Sciatic nerve (tissue), 2 donors: Measurements from ENCODE around the gene SORCS1. TPM values are rescaled to one million over a fixed set of nuclear protein-coding genes. Genes with fewer than 3 reads are reported as not detected.
A peak's percentile ranks its signal among the peaks of the same experiment; 100 is the strongest.

Experiments
- ATAC-seq: fragments of 200-7000 bp; cut with Tn5 transposase; one replicate; pipeline ENCODE4 v1.9.1; 2020; ENCODE audit warnings: mild to moderate bottlenecking, moderate library complexity
- DNase-seq: peaks from one replicate; pipeline ENCODE4 v3.0.0-alpha.2; 2020; ENCODE audit warnings: low spot score
- intact Hi-C: fragments of 100-400 bp; cut with DNase I; formaldehyde crosslinking; loops from one replicate; pipeline ENCODE4 v1.14.2; 2022
- total RNA-seq: library from RNA; stranded (reverse); fragmentation: NEBNext Ultra II Directional; extraction: Animal tissue kit (Norgen Biotek cat#: 25700); gene quantifications from one replicate; pipeline ENCODE4 v1.2.1, GENCODE V29; 2021
- donor health status: DM: no; HTN: no; CAD: no.
- donor health status: DM: no; HTN: no; CAD: no.

Gene SORCS1
- total RNA-seq, 1 donor from 2014 or later: 80.5 TPM

DNA sequence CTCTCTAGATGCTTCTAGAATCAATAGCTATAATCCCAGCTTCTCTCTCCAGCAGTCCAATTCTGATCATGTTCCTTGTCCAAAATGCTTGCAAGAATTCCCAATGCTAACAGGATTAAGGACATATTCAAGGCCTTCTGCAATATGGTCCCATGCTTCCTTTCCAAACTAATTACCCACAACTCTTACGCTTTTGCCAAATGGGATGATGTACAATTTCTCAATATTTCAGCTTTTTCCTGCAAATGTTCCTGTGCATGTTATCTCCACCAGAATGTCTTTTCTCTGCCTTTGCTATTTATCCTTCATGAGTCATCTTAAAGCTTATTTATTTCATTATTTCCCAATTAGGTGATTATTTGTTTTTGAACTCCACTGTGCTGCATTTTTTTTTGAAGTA, 556.4 kb downstream of the SORCS1 start:
- ATAC-seq (no peak), DNase-seq (no peak)
- intact Hi-C loops: no loop called here

GRCh38 chr10:106595281-106595680, 569.2 kb downstream of the SORCS1 start:
- intact Hi-C loops: no loop called here
- ATAC-seq (no peak), DNase-seq (no peak)

- intact Hi-C loops: no loop called here
- DNase-seq (no peak), ATAC-seq (no peak)
These were observed 570.6 kb downstream of the SORCS1 start for GRCh38 chr10:106593876-106594275.

DNA sequence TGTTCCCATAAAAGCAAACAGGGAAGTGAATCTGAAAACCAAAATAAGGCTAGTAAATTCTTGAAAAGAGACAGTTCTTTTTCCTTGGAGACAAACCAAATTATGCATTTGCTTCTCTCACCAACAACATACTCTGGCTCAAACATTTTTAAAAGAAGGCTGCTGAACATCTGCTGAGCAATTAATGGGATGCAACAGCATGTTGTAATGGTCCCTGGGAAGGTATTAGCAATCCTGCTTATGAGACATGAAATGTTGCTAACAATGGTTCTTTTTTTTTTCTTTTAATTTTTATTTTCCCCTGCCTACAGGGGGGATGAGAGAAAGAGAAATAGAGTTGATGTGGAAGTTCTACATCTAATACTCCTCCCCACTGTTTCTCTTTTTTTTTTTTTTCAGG, 572.1 kb downstream of the SORCS1 start:
- ATAC-seq: peak; percentile 38
- DNase-seq: no peak
- intact Hi-C loops: no loop called here

GRCh38 chr10:106582291-106582690, 582.2 kb downstream of the SORCS1 start:
- no peak for DNase-seq
- intact Hi-C loops: no loop called here
- peak; percentile 81 for ATAC-seq

DNA sequence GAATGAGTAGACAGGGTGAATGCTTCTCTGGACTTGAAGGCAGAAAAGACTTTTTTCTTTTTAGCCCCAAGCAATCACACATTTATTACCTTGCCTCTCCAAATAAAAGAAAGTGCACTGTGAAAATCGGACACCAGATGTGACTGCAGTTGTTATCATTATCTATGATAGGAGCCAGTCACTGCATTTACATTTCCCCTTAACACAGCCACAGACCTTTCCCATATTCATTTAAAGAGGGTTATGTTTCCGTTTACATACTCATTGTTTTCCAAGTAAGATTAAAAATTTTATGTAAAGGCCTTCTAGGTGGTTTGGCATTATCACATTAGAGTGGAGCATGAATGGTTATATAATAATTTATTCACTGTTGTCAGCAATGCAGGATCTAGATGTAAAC, 586.8 kb downstream of the SORCS1 start:
- intact Hi-C loops: no loop called here
- no peak for ATAC-seq
- DNase-seq: no peak

DNA sequence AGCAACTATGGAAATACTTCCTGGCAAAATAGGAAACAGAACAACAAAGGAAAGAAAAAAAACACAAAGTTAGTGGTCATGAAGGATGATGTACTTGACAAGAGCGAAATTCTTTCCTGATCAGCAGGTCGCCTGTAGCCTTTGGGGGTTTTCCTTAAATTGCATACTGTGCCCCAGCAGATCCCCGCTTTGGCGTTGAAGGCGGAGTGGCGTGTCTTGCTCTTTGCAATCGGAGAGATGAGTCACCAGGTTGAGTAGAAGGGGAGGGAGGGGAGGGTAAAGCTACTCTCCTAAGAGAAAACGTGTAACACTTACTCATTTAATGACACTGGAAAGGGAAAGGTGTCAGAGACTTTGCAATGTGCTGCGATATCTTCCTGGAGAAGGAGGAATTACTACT, 587.2 kb downstream of the SORCS1 start:
- DNase-seq (no peak), ATAC-seq (no peak)
- intact Hi-C loops: no loop called here

DNA sequence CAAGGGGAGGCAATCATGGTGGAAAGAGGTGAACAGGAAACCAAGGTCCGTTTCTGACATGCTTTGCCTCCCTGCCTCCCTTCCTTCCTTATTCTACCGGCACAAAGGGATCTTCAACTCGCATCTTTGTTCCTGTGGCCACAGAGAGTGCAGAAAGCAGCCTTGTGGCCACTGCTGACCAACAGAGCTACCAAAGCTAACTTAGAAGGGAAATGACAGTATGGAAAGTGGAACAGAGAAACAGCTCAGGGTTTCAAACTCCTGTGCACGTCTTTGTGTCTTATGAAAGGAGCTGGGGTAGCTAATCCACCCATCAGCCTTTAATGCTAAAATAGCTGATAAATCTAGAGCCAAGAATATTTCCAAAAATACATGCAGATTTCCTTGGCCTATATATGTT, 588.0 kb downstream of the SORCS1 start:
- ATAC-seq (no peak), DNase-seq (no peak)
- intact Hi-C loops: no loop called here

GRCh38 chr10:106573106-106573505, 591.4 kb downstream of the SORCS1 start:
- intact Hi-C loops: no loop called here

DNA sequence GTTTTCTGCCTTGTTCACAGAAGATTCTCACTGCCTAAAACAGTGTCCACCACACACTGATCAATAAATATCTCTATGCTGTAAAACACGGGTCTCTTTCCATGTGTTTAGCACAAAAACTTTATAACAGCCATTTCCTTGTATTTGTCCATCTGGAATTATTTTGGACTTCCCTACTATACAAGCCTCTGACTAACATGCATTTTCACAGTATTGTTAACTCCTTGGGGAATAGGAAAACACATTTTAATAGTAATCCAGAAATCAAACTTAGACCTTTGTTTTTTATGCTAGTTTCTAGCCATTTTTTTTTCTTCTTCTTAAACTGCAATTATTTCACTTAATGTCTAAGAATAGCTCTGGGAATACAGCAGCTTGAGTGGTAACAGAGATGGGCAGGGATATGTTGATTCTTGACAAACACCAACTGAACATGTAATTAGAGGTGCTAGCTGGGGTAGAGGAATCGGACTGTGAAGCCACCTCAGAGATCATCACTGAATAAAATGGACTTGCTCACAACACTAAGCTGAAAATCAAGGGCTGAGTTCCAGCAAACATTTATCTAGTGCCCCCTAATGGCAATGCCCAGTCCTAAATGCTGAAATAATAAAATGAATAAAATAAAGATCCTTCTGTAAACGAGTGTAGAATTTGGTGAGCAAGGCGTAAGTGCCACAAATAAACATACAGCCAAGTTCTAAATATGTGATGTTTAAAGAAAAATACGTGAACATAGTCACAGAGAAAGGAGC, 593.1 kb downstream of the SORCS1 start:
- DNase-seq: no peak
- intact Hi-C loops: no loop called here
- no peak for ATAC-seq

More at GRCh38 chr10:106573106-106573505, 591.4 kb downstream of the SORCS1 start:
- DNase-seq: no peak
- ATAC-seq: no peak

DNA sequence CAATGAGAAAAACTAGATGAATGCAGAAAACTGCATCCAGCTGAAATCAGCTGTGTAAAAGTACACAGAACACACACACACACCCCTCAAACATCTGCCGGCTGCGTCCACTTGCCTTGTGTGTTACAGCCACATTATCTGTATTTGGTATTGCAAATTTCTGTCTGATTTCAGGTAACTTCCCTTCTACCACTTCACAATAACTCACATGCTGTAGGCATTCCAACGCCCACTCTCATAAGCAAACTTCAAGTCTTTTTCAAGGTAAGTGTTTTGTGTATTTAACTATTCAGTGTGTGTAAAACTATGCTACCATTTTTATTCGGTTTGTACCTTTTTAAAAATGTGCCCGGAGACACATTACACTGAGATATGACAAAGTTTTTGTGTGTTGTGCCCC, 594.2 kb downstream of the SORCS1 start:
- DNase-seq (no peak), ATAC-seq (no peak)
- intact Hi-C loops: no loop called here

- no peak for DNase-seq
- ATAC-seq: no peak
- intact Hi-C loops: no loop called here
These were observed 596.9 kb downstream of the SORCS1 start for GRCh38 chr10:106567629-106568028.

GRCh38 chr10:106566873-106567272, 597.6 kb downstream of the SORCS1 start:
- ATAC-seq (no peak), DNase-seq (no peak)
- intact Hi-C loops: no loop called here

GRCh38 chr10:106565546-106565945, 599.0 kb downstream of the SORCS1 start:
- intact Hi-C loops: no loop called here
- no peak for DNase-seq
- ATAC-seq: no peak

DNA sequence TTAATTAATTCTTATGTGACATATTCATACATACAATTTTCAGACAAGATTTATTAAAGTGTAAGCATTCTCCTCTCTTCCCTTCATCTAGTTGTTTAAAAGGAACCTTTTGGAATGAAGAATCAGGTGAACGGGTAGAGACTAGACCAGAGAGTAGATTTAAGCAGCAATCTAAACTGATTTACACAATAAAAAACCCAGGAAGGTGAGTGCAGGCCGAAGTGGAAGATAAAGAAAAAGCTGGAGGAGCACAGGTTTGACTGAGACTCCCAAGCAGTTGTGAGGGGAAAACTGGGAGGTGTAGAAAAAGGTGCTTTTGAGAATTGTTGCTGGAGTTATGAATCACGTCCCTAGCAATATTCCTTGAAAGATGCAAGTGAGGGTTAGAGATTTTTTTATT, 601.1 kb downstream of the SORCS1 start:
- intact Hi-C loops: no loop called here
- DNase-seq (no peak), ATAC-seq (no peak)

GRCh38 chr10:106560925-106561640, 603.4 kb downstream of the SORCS1 start:
- no peak for DNase-seq
- no peak for ATAC-seq
- intact Hi-C loops: no loop called here

GRCh38 chr10:106559442-106559841, 605.1 kb downstream of the SORCS1 start:
- intact Hi-C loops: no loop called here
- ATAC-seq (no peak), DNase-seq (no peak)

GRCh38 chr10:106557951-106558733, 606.4 kb downstream of the SORCS1 start:
- intact Hi-C loops: no loop called here
- ATAC-seq (no peak), DNase-seq (no peak)

DNA sequence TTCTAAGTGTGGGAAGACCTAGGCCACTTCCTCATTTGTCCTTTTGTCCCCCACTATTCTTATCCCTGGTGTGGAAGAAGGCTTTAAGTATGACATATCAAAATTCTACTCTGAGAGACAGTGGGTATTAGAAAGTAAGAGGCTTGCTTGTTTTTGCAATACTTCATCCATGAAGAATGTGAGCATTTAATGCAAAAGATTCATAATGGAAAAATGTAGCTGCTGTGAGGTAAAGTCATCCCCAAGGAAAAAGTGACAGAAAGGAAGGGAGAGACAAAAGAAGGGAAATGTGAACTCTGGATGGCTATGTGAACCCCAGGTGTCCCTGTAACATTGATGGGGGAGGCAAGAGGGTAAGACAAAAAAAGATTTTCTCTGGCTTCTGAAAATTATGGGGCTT, 607.5 kb downstream of the SORCS1 start:
- intact Hi-C loops: no loop called here
- ATAC-seq (no peak), DNase-seq (no peak)

DNA sequence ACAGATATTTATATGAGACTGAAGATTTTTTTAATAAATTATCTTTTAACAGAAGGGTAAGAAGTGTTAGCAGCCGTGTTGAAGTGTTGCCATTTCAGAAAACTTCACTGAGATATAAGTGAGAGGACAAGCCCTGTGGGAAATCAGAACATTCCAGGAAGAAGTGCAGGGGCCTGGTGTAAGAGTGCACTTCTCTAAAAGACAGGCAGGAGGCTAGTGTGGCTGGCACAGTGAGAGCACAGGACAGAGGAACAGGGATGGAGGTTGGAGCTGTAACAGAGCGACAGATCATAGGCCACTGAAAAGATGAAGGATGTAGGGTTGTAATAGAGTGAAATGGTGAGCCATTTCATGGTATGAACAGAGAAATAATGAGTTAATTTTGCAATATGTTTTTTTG, 608.9 kb downstream of the SORCS1 start:
- no peak for DNase-seq
- intact Hi-C loops: no loop called here
- ATAC-seq: no peak
